Hematopoietic multipotent progenitor cell treated with erythropoietin and hydrocortisone succinate and interleukin-3 and kit ligand, for 15 days (in vitro differentiated cells): ENCODE measurements around the gene IFNA5.

ENCODE experiments used
- DNase-seq: peaks from one replicate; pipeline ENCODE4 v3.0.0-alpha.2; 2015; ENCODE audit warnings: low spot score

IFNA5 gene

GRCh38 chr9:21294364-21294774 lies 10.7 kb downstream of the IFNA5 start:
- DNase-seq = no peak

DNA sequence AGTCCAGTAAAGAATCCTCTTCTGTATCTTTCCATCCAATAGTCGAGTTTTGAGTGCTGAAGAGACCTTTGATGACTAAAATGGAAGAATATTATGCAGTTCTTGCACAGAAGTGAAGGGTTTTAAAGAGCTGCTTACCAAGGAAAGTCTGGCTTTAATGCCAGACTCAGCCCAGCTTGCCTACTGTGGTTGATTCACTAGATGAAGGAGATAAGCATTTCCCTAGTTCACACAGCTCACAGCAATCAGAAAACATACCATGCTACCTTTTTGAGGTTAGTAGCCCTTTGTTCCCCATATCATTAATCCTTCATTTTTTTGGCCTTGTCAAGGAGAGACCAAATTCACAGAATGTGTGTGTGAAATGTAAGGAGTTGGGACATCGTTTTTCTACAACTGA lies 15.3 kb downstream of the IFNA5 start:
- no peak for DNase-seq

DNA sequence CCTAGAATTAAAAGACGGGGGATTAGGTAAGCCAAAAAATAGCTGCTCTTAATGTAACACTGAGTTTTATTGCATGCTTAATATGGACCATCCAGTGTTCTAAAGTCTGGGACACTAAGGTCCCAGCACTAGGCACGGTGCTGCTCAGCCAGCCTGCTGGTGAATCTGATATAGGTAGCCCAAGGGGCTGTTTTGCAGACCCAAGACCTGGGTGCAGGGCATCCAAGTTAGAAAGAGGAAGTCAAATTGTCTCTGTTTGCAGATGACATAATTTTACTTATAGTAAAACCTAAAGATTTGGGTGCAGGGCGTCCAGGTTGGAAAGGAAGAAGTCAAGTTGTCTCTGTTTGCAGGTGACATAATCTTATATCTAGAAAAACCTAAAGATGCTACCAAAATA lies 17.8 kb downstream of the IFNA5 start:
- DNase-seq = no peak

DNA sequence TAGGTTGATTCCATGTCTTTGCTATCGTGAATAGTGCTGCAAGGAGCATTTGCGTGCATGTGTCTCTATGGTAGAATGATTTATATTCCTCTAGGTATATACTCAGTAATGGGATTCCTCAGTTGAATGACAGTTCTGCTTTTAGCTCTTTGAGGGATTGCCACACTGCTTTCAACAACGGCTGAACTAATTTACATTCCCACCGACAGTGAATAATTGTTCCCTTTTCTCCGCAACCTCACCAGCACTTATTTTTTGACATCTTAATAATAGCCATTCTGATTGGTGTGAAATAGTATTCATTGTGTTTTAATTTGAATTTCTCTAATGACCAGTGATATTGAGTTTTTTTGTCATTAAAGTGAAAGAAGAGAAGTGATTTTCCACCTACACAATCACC lies 18.5 kb downstream of the IFNA5 start:
- no peak for DNase-seq

- DNase-seq = no peak
Observed at GRCh38 chr9:21286099-21286498, 19.0 kb downstream of the IFNA5 start.

DNA sequence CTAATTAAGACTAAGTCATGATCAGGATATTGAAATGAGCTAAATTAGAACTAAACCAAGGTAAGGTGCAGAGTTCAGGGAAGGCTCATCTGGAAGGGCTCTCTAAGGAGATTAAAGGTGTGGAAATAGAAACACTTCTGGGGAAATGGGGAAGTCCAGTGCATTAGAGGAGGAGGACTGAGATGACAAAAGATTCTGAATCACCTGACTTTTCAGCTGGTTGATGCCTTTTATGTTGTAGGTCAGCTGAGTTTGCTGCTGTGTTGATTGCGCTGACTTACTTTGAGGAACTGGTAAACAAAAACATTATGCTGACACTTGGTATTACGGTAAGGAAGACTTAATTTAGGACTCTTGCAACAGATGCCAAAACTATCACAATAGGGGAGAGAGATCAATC lies 23.8 kb downstream of the IFNA5 start:
- DNase-seq = no peak

DNA sequence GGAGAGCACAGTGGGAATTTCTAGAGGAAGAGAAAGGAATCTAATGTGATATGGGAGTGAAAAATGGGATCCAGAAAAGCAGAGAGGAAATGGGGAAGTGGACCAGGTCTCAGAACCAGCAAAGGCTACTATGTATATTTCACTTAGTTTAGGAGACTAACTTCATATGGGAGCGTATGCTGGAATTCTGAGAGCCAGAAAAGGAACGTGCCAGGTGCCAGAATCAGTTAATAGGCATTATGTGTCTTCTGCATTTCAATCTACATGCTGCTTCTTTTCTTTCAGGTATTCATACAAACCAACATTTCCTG lies 36.8 kb downstream of the IFNA5 start:
- DNase-seq = no peak

DNA sequence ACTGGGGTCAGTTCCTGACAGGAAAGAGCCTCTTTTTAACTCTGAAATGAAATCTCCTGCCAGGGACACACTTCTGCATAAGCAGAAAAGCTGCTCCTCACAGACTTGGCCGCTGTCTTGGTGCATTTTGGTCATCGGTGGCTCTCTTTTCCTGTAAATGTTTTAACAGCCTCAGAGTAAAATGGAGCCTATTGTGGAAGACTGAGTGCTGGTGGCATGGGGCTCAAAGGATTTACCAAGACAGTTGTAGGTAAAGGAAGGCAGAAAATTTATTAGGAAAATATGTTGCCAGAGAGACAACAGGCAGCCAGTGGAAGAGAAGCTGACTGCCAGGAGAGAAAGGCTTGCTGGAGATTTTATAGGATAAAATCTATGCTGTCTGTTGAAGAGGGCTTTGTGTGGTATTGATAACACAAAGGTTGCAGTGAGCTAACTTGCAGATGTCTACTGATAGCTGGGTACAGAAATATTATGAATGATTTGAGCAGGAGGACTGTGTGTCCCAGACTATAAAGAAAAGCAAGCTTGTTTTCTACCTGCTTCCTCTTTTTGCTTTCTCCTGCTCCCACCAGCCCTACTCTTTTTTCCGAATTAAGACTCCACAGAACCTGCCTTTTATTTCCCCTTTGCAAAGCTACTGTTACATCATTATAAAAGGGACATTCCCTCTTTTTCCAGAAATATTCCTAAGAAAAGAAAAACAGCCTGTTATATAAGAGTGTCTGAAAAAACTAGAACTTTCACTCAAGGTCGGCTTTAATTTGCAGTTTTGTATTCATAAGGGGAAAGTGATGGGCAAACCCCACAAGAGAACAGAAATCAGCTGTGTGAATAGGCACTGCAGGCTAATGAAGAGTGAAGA lies 37.4 kb downstream of the IFNA5 start:
- no peak for DNase-seq

GRCh38 chr9:21266733-21267484 lies 38.2 kb downstream of the IFNA5 start:
- no peak for DNase-seq

DNA sequence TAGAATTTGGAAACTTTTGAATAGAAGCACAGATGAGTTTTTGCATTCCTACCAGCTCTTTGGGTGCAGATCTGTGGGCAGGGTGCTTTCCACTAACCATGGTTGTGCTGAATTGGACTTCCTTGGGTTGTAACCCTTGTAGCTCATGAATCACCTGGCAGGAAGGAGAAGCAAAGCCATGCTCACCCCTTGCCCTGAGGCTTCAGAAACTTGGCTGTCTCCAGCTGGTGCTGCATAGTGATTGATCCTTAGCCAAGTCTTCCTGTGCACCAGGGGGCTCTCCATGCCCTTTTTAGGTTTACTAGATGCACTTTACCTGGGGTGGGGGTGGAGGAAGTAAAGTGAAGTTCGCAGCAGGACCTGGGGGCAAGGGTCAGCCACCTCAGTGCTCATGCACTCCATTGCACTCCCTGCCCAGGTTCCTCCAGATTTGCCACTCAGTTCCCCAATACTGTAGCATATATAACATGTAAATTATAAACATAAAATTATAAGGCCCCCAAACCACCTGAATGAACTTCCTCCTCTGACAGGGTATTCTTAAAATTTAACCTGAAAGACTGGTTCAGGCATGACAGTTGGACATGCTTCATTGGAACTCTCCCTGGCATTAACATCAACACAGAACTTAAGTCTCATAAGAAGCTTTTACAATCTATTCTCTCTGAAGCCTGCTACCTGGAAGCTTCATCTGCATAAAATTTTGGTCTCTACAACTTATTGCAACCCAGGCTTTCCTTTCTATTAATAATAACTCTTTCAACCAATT lies 39.5 kb downstream of the IFNA5 start:
- DNase-seq = no peak

DNA sequence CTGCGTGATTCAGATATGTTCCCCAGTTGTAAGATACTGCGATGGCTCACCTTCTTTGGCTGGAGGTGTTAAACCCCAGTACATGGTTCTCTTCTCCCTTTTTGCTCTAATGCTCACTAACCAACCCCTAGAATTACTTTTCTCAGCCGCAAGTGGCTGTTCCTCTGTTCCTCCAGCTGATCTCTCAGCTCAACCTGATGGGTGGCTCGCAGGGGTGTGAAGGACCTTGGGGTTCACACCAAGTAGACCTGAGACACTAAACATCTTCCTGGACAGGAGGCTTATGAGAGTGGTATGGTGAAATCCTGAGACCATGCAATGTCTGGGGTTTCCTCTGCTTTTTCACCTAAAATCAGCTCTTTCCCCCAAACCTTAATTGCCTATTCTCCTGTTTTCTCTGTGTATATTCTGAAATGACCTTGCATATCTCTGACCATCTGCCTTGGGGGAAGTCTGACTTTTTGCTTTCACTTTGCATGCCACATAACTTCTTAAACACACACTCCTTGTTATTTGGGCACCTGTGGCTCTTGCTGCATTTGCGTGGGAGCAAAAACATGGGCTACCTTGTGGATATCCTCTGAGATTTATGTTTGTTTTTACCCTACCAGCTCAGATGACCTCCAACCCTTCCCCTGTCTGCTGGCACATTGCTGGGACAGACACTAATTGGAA lies 49.4 kb downstream of the IFNA5 start:
- no peak for DNase-seq
